SK-N-SH treated with all-trans-retinoic acid at 6 μM for 48 hours (cell line): Measurements from ENCODE around the gene CNNM1.

Source experiments
- CSRNP3 ChIP-seq: fragments of 250-450 bp; sonication (Bioruptor Pico); IDR thresholded peaks from 2 replicates; pipeline ENCODE4 v1.5.1; 2021; ENCODE audit warnings: mild to moderate bottlenecking, moderate library complexity
- ZFP30 ChIP-seq: fragments of 450-650 bp; formaldehyde crosslinking; IDR thresholded peaks from 2 replicates; pipeline ENCODE4 v1.5.0; 2022; ENCODE audit warnings: mild to moderate bottlenecking, moderate library complexity

GRCh38 chr10:99395750-99396445 is 66.7 kb downstream of the CNNM1 start:
- TF ChIP-seq ZFP30 (CRISPR knock-in tag), result no peak
- no peak for TF ChIP-seq CSRNP3 (CRISPR knock-in tag)
